IPS DF 19.7 (cell line): ENCODE measurements around the gene KYNU.
"Not testable (repeated sequence)": the region's sequence is repeated elsewhere in the genome, so short reads cannot be mapped to it uniquely, and the experiment has no call there.

Experiments
- DNase-seq: peaks from one replicate; pipeline ENCODE4 v3.0.0-alpha.2; 2013; ENCODE audit warnings: low read depth, low spot score

Gene KYNU

GRCh38 chr2:143088388-143088787 lies 210.9 kb downstream of the KYNU start:
- DNase-seq, result no peak

GRCh38 chr2:143089520-143089919 lies 212.1 kb downstream of the KYNU start:
- not testable (repeated sequence) for DNase-seq
